Measurements from ENCODE around the gene DAPL1. TPM values are rescaled to one million over a fixed set of nuclear protein-coding genes. Genes with fewer than 3 reads are reported as not detected.

DAPL1 gene
- total RNA-seq, 2 experiments from 2014 or later = not detected

- no peaks in the 10 kb centered on the region for H3K9me3 Mint-ChIP-seq
- no peak overlapping the region for H3K4me3 ChIP-seq (ENCODE audit: low read length)
- intact Hi-C loops (cut with DNase I, micrococcal nuclease) = no loop called here
- no peak overlapping the region for H3K27ac Mint-ChIP-seq
- no peak overlapping the region for H3K27ac ChIP-seq (ENCODE audit: low read depth in 1 of 2, low read length in 2 of 2)
- POLR2A ChIA-PET = no interaction called here
- no peaks in the 10 kb centered on the region for H3K27me3 ChIP-seq (ENCODE audit: control insufficient read depth in 1 of 2, insufficient read depth in 2 of 2, low read length in 2 of 2)
- no peak overlapping the region for H3K4me3 Mint-ChIP-seq
- H3K9me3 ChIP-seq (ENCODE audit: control insufficient read depth in 1 of 2, insufficient read depth in 1 of 2, low read length in 2 of 2) = no peaks in the 10 kb centered on the region
- no peak for ATAC-seq (ENCODE audit: poor library complexity)
- DNase-seq = no peak
- no peaks in the 10 kb centered on the region for H3K36me3 ChIP-seq (ENCODE audit: insufficient read depth, low read length)
- peaks cover 4% of the 10 kb centered on the region for H3K27me3 Mint-ChIP-seq
- H3K4me1 ChIP-seq (ENCODE audit: insufficient read depth, low read length) = no peaks in the 10 kb centered on the region
- CTCF ChIA-PET = no interaction called here
- H3K4me1 Mint-ChIP-seq (ENCODE audit: low read depth) = no peaks in the 10 kb centered on the region
- TF ChIP-seq CTCF (IDR thresholded peaks at IDR 0.05) = no peak
- no peaks in the 10 kb centered on the region for H3K36me3 Mint-ChIP-seq (ENCODE audit: low read depth)
These were observed 20.5 kb downstream of the DAPL1 start for GRCh38 chr2:158815658-158816057.

- H3K4me3 Mint-ChIP-seq = no peak overlapping the region
These were observed 22.5 kb downstream of the DAPL1 start for GRCh38 chr2:158817588-158817987.

GRCh38 chr2:158818511-158818910 is 23.4 kb downstream of the DAPL1 start:
- no peaks in the 10 kb centered on the region for H3K4me1 ChIP-seq (ENCODE audit: insufficient read depth, low read length)
- Mint-ChIP-seq H3K27me3 (no peaks in the 10 kb centered on the region), H3K9me3 (no peaks in the 10 kb centered on the region), H3K27ac (no peak overlapping the region), H3K36me3 (ENCODE audit: low read depth) (no peaks in the 10 kb centered on the region), H3K4me1 (ENCODE audit: low read depth) (no peaks in the 10 kb centered on the region), H3K4me3 (no peak overlapping the region)
- H3K27ac ChIP-seq (ENCODE audit: low read depth in 1 of 2, low read length in 2 of 2) = no peak overlapping the region
- H3K36me3 ChIP-seq (ENCODE audit: insufficient read depth, low read length) = no peaks in the 10 kb centered on the region
- DNase-seq (no peak), ATAC-seq (ENCODE audit: poor library complexity) (no peak)
- intact Hi-C loops (cut with DNase I, micrococcal nuclease) = no loop called here
- ChIA-PET CTCF (no interaction called here), POLR2A (no interaction called here)
- no peak for TF ChIP-seq CTCF (IDR thresholded peaks at IDR 0.05)
- H3K9me3 ChIP-seq (ENCODE audit: control insufficient read depth in 1 of 2, insufficient read depth in 1 of 2, low read length in 2 of 2) = no peaks in the 10 kb centered on the region
- H3K4me3 ChIP-seq (ENCODE audit: low read length) = no peak overlapping the region
- no peaks in the 10 kb centered on the region for H3K27me3 ChIP-seq (ENCODE audit: control insufficient read depth in 1 of 2, insufficient read depth in 2 of 2, low read length in 2 of 2)

More at GRCh38 chr2:158817588-158817987, 22.5 kb downstream of the DAPL1 start:
- no peaks in the 10 kb centered on the region for H3K9me3 Mint-ChIP-seq
- DNase-seq (no peak), ATAC-seq (ENCODE audit: poor library complexity) (no peak)
- no peaks in the 10 kb centered on the region for H3K36me3 Mint-ChIP-seq (ENCODE audit: low read depth)
- H3K4me1 Mint-ChIP-seq (ENCODE audit: low read depth) = no peaks in the 10 kb centered on the region
- POLR2A ChIA-PET = no interaction called here
- H3K27ac ChIP-seq (ENCODE audit: low read depth in 1 of 2, low read length in 2 of 2) = no peak overlapping the region
- intact Hi-C loops (cut with DNase I, micrococcal nuclease) = no loop called here
- no peaks in the 10 kb centered on the region for H3K4me1 ChIP-seq (ENCODE audit: insufficient read depth, low read length)
- no peaks in the 10 kb centered on the region for H3K27me3 Mint-ChIP-seq
- H3K9me3 ChIP-seq (ENCODE audit: control insufficient read depth in 1 of 2, insufficient read depth in 1 of 2, low read length in 2 of 2) = no peaks in the 10 kb centered on the region
- H3K4me3 ChIP-seq (ENCODE audit: low read length) = no peak overlapping the region
- CTCF ChIA-PET = no interaction called here
- no peak for TF ChIP-seq CTCF (IDR thresholded peaks at IDR 0.05)
- H3K36me3 ChIP-seq (ENCODE audit: insufficient read depth, low read length) = no peaks in the 10 kb centered on the region
- no peak overlapping the region for H3K27ac Mint-ChIP-seq
- no peaks in the 10 kb centered on the region for H3K27me3 ChIP-seq (ENCODE audit: control insufficient read depth in 1 of 2, insufficient read depth in 2 of 2, low read length in 2 of 2)
